IPS DF 6.9 (cell line): ENCODE data around the gene TNFRSF19.

Experiments used
- DNase-seq: peaks from one replicate; pipeline ENCODE4 v3.0.0-alpha.2; 2013; ENCODE audit warnings: low read depth, low spot score
- H3K27ac ChIP-seq: one replicate; pipeline ENCODE4 v1.5.1; 2013; ENCODE audit warnings: low read length, control low read depth
- H3K27me3 ChIP-seq: 2 replicates; pipeline ENCODE4 v1.6.1; 2013; ENCODE audit warnings: mild to moderate bottlenecking, low read length; ENCODE audit not compliant: control insufficient read depth, insufficient read depth
- H3K36me3 ChIP-seq: 2 replicates; pipeline ENCODE4 v1.6.1; 2013; ENCODE audit warnings: low read length; ENCODE audit not compliant: control insufficient read depth, insufficient read depth
- H3K4me1 ChIP-seq: 2 replicates; pipeline ENCODE4 v1.6.1; 2013; ENCODE audit warnings: low read length; ENCODE audit not compliant: control insufficient read depth, insufficient read depth
- H3K4me3 ChIP-seq: 2 replicates; pipeline ENCODE4 v1.5.1; 2013; ENCODE audit warnings: mild to moderate bottlenecking, low read length
- H3K9me3 ChIP-seq: 2 replicates; pipeline ENCODE4 v1.6.1; 2013; ENCODE audit warnings: low read length, inconsistent platforms; ENCODE audit not compliant: control insufficient read depth, insufficient read depth
- WGBS: extraction: QIAGEN DNeasy Blood & Tissue Kit; methylation state at CpG from one replicate; pipeline ENCODE4 v1.1.7; 2013; ENCODE audit warnings: mixed read lengths, missing lambda C conversion rate; ENCODE audit not compliant: insufficient read length, insufficient coverage; 5-methylcytosine and 5-hydroxymethylcytosine counted together

Gene TNFRSF19

DNA sequence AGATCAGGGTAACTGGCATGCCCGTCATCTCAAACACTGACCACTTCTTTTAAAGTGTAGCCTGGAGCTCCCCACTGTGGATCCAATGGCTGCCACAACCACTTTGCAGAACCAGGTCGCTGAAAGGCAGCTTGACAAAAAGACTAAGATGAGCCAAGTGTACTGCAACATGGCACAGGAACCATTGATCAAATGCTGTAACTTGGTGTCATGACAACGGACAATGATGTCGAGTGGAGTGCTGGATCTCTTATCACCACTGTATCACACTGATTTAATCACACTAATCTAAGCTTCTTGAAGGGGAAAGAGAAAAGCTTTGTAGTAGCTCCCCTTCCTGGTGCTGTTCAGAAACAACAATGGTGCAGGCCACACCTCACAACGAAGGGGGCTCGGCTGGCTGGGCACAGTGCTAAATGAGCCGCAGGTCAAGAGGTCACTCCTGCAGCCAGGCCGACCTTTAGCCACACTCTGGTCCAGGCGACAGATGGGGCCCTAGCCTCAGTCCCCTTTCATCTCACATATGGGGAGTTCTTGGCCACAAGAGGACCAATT is 2.2 kb upstream of the TNFRSF19 start:
- Histone ChIP-seq H3K27me3 (no peaks in the 10 kb centered on the region; the same call in 1 of the 2 replicates), H3K9me3 (no peaks in the 10 kb centered on the region), H3K27ac (no peak overlapping the region), H3K4me1 (no peaks in the 10 kb centered on the region), H3K36me3 (no peaks in the 10 kb centered on the region), H3K4me3 (no peak overlapping the region)
- no CpG with 5 or more reads among the region's 9 CpGs for WGBS
- no peak for DNase-seq

DNA sequence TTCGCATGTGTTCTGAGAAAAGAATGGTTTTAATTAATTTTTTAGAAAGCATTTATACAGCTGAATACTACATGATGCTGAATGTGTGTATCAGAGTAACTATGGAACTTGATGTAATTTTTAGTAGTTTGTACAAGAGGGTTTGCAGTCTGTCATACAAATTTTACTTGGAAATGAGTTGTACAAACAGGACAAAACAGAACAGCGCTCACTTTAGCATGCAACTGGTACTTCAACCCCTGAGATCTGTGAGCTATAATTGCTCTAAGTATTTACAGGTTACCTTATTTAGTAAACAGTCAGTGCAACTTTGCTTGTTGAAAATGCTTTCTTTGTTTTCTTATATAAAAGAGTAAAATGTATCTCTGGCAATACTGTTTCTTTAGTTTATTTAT is 706 bp downstream of the TNFRSF19 start:
- Histone ChIP-seq H3K9me3 (no peaks in the 10 kb centered on the region), H3K27me3 (no peaks in the 10 kb centered on the region; the same call in 1 of the 2 replicates), H3K36me3 (no peaks in the 10 kb centered on the region), H3K4me1 (no peaks in the 10 kb centered on the region), H3K4me3 (no peak overlapping the region), H3K27ac (no peak overlapping the region)
- DNase-seq = no peak
- WGBS = no CpG with 5 or more reads among the region's 2 CpGs

DNA sequence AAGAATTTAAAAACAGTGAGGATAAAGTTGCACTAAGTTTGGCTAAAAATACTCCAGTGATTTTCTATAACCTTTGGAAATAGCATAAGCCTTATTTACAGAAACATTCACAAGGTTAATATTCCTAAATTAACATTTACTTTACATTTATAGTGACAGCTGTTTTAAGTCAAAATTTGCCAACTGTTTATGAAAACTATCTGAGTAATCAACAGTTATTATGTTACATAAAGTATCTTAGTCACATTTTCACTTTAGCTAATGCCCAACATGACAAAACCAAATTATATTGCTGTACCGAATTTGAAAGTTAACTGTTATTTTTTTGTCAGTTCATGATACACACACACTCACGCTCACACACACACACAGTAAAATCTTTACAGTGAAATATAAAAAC is 1.2 kb downstream of the TNFRSF19 start:
- H3K27ac ChIP-seq = no peak overlapping the region
- no peak for DNase-seq
- no peaks in the 10 kb centered on the region for H3K4me1 ChIP-seq
- H3K4me3 ChIP-seq = no peak overlapping the region
- no peaks in the 10 kb centered on the region for H3K9me3 ChIP-seq
- no peaks in the 10 kb centered on the region for H3K36me3 ChIP-seq
- WGBS = no CpG with 5 or more reads among the region's 2 CpGs
- H3K27me3 ChIP-seq = no peaks in the 10 kb centered on the region

DNA sequence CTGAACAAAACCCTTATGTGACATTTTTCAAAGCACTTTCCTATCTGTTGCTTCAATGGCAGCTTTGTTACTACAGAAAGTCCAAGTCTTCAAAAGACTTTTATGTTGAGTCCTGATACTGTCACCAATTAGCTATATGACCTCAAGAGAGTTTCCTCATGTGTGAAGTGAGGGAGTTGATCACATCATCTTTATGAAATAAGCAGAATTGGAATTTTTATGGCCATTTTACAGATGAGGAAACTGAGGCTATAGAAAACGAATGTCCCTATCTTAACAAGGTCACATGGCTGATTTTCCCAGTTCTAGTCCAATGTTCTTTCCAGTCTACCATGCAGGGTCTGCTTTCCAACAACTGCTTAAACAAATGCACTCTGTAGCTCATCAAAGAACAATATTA is 2.6 kb downstream of the TNFRSF19 start:
- no peak for DNase-seq
- H3K36me3 ChIP-seq = no peaks in the 10 kb centered on the region
- H3K27me3 ChIP-seq = no peaks in the 10 kb centered on the region; the same call in 1 of the 2 replicates
- H3K27ac ChIP-seq = no peak overlapping the region
- H3K4me3 ChIP-seq = no peak overlapping the region
- no peaks in the 10 kb centered on the region for H3K4me1 ChIP-seq
- WGBS = no CpG with 5 or more reads among the region's 1 CpG
- no peaks in the 10 kb centered on the region for H3K9me3 ChIP-seq

GRCh38 chr13:23574421-23575145 is 4.4 kb downstream of the TNFRSF19 start:
- Histone ChIP-seq H3K4me1 (no peaks in the 10 kb centered on the region), H3K27me3 (no peaks in the 10 kb centered on the region; the same call in 1 of the 2 replicates), H3K9me3 (no peaks in the 10 kb centered on the region), H3K4me3 (no peak overlapping the region), H3K27ac (no peak overlapping the region), H3K36me3 (no peaks in the 10 kb centered on the region; the same call in 1 of the 2 replicates)
- WGBS = no CpG with 5 or more reads among the region's 3 CpGs
- no peak for DNase-seq

DNA sequence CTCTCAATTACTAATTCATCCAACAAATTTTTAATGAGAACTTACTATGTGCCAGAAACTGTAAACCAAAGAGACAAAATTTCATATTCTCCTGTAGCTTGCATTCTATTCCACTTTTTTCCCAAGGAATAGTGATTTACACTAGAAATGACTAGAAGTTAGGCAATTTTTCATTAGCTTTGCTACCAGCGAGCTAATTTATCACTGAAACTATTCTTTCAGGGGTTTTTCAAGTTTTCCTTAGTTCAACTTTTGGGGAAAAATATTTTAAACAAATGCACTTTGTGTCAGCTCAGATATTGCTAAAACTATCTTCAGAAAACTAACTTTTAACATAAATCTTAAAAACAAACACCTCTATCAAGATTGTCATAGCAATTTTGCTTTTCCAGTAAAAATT is 5.4 kb downstream of the TNFRSF19 start:
- Histone ChIP-seq H3K4me1 (no peaks in the 10 kb centered on the region), H3K36me3 (no peaks in the 10 kb centered on the region; the same call in 1 of the 2 replicates), H3K4me3 (no peak overlapping the region), H3K27me3 (peaks cover 7% of the 10 kb centered on the region; the same call in 1 of the 2 replicates), H3K27ac (no peak overlapping the region), H3K9me3 (no peaks in the 10 kb centered on the region)
- no peak for DNase-seq
- no CpG with 5 or more reads among the region's 1 CpG for WGBS

- Histone ChIP-seq H3K9me3 (no peaks in the 10 kb centered on the region), H3K4me3 (peak overlapping the region; percentile 86), H3K27me3 (peaks cover 7% of the 10 kb centered on the region; the same call in 1 of the 2 replicates), H3K36me3 (no peaks in the 10 kb centered on the region; the same call in 1 of the 2 replicates), H3K27ac (no peak overlapping the region), H3K4me1 (no peaks in the 10 kb centered on the region)
- peak; percentile 33 for DNase-seq
- WGBS = no CpG with 5 or more reads among the region's 42 CpGs
Measured at GRCh38 chr13:23578411-23579071, 8.3 kb downstream of the TNFRSF19 start.

DNA sequence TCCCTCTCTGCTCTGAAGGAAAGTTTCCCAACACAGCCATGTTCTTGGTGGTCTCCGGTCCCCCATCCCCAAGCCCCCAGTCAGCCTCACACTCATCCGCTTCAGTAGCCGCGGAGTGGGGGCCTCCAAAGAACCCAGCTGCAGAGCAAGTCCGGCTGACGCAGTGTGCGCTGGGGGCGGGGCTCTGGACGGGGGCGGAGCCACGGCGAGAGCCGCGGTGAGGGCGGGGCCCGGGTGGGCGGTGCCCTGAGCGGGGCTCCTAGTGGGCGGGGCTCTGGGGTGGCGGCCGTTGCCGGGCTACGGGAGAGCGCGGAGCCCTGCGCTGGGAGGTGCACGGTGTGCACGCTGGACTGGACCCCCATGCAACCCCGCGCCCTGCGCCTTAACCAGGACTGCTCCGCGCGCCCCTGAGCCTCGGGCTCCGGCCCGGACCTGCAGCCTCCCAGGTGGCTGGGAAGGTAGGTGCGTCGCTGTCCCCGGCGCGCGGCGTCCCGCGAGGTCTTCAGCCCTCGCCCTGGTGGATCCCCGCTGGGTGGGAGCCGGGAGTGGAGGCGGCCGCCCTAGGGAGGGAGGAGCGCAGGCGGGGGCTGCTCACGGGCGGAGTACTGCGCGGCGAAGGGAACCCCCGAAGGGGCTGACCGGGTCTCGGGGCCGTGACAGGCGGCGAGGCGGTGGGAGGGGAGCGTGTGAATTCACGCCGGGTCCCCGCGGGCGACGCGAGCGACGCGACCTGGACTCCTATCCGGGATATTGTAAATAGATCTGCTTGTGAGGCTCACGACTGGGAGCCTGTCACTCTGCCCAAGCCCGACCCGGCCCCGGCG is 9.1 kb downstream of the TNFRSF19 start:
- no peaks in the 10 kb centered on the region for H3K4me1 ChIP-seq
- peaks cover 7% of the 10 kb centered on the region; the same call in 1 of the 2 replicates for H3K27me3 ChIP-seq
- H3K27ac ChIP-seq = no peak overlapping the region
- peak overlapping the region; percentile 86 for H3K4me3 ChIP-seq
- no CpG with 5 or more reads among the region's 82 CpGs for WGBS
- H3K36me3 ChIP-seq = no peaks in the 10 kb centered on the region; the same call in 1 of the 2 replicates
- H3K9me3 ChIP-seq = no peaks in the 10 kb centered on the region
- DNase-seq = peak; percentile 41

GRCh38 chr13:23579896-23580683 is 9.9 kb downstream of the TNFRSF19 start:
- no CpG with 5 or more reads among the region's 22 CpGs for WGBS
- Histone ChIP-seq H3K27ac (no peak overlapping the region), H3K4me3 (peak overlapping the region; percentile 86; the same call in 1 of the 2 replicates), H3K9me3 (no peaks in the 10 kb centered on the region), H3K4me1 (no peaks in the 10 kb centered on the region), H3K36me3 (no peaks in the 10 kb centered on the region; the same call in 1 of the 2 replicates), H3K27me3 (peaks cover 7% of the 10 kb centered on the region; the same call in 1 of the 2 replicates)
- no peak for DNase-seq
